PC-3 (cell line): ENCODE measurements around the gene GRM1. TPM values are rescaled to one million over a fixed set of nuclear protein-coding genes. Genes with fewer than 3 reads are reported as not detected.

Experiments used
- ATAC-seq: fragments of 200-7000 bp; cut with Tn5 transposase; 2 replicates; pipeline ENCODE4 v1.9.1; 2020; ENCODE audit warnings: mild to moderate bottlenecking, moderate library complexity
- BruUV-seq: library from RNA; stranded (reverse); fragments of 400-500 nt; replicated peaks from 2 replicates; lab custom pipeline; 2021; lab: Mats Ljungman, UMichigan
- CTCF ChIA-PET: fragments of 300-600 bp; sonication (Branson Sonifier 250); formaldehyde crosslinking; loops from one replicate; lab custom pipeline; 2022; ENCODE audit warnings: antibody characterized with exemption; lab: Charles Lee
- POLR2A ChIA-PET: fragments of 300-600 bp; sonication (Branson Sonifier 250); formaldehyde crosslinking; loops from one replicate; lab custom pipeline; 2022; ENCODE audit warnings: antibody characterized with exemption; ENCODE audit not compliant: unreplicated experiment; lab: Charles Lee
- DNase-seq: peaks from one replicate; pipeline ENCODE4 v3.0.0-alpha.2; 2015
- H2AFZ ChIP-seq: fragments of 300-600 bp; sonication (generic); 2 replicates; pipeline ENCODE4 v1.6.0; 2016; ENCODE audit warnings: antibody characterized with exemption, low read length
- H3F3A ChIP-seq: fragments of 300-600 bp; sonication (generic); one replicate; pipeline ENCODE4 v1.6.0; 2017; ENCODE audit warnings: antibody characterized with exemption, low read length, control low read depth, mild to moderate bottlenecking; ENCODE audit not compliant: unreplicated experiment
- H3K27ac ChIP-seq: fragments of 300-600 bp; sonication (generic); 2 replicates; pipeline ENCODE4 v1.5.1; 2016; ENCODE audit warnings: mild to moderate bottlenecking, low read length
- H3K27me3 ChIP-seq: fragments of 300-600 bp; sonication (generic); 2 replicates; pipeline ENCODE4 v1.6.1; 2016; ENCODE audit warnings: low read length, mixed read lengths
- H3K36me3 ChIP-seq: fragments of 300-600 bp; sonication (generic); 2 replicates; pipeline ENCODE4 v1.6.1; 2016; ENCODE audit warnings: low read depth, mixed run types, low read length, mixed read lengths
- H3K4me1 ChIP-seq: fragments of 300-600 bp; sonication (generic); 2 replicates; pipeline ENCODE4 v1.5.1; 2016; ENCODE audit warnings: low read length; ENCODE audit not compliant: insufficient read depth
- H3K4me2 ChIP-seq: fragments of 300-600 bp; sonication (generic); 2 replicates; pipeline ENCODE4 v1.6.0; 2016; ENCODE audit warnings: low read length
- H3K4me3 ChIP-seq: fragments of 300-600 bp; sonication (generic); 2 replicates; pipeline ENCODE4 v1.5.1; 2016; ENCODE audit warnings: mild to moderate bottlenecking, low read length, mixed read lengths
- H3K79me2 ChIP-seq: fragments of 300-600 bp; sonication (generic); 2 replicates; pipeline ENCODE4 v1.6.1; 2017; ENCODE audit warnings: low read length, mixed read lengths
- H3K9ac ChIP-seq: fragments of 300-600 bp; sonication (generic); 2 replicates; pipeline ENCODE4 v1.6.0; 2016; ENCODE audit warnings: mild to moderate bottlenecking, low read length
- H3K9me2 ChIP-seq: fragments of 300-600 bp; sonication (generic); replicated peaks from 2 replicates; pipeline ENCODE4 v1.6.1; 2016; ENCODE audit warnings: mixed run types, low read length, mixed read lengths
- H3K9me3 ChIP-seq: fragments of 300-600 bp; sonication (generic); 2 replicates; pipeline ENCODE4 v1.6.1; 2016; ENCODE audit warnings: low read length, mixed read lengths
- H4K20me1 ChIP-seq: fragments of 300-600 bp; sonication (generic); 2 replicates; pipeline ENCODE4 v1.6.1; 2016; ENCODE audit warnings: low read length, mixed read lengths
- EZH2 ChIP-seq: fragments of 300-600 bp; sonication (generic); IDR thresholded peaks from one replicate; pipeline ENCODE4 v1.6.1; 2017; ENCODE audit warnings: antibody characterized with exemption, mild to moderate bottlenecking, low read length; ENCODE audit not compliant: unreplicated experiment
- EZH2phosphoT487 ChIP-seq: fragments of 300-600 bp; sonication (generic); IDR thresholded peaks from 2 replicates; pipeline ENCODE4 v1.6.1; 2018; ENCODE audit warnings: mild to moderate bottlenecking, antibody characterized with exemption, low read length, borderline replicate concordance
- intact Hi-C: fragments of 100-400 bp; cut with micrococcal nuclease; formaldehyde crosslinking; loops from 2 replicates; pipeline ENCODE4 v1.9.0; 2023
- total RNA-seq: library from RNA; depleted of rRNA; stranded (reverse); fragments of >200 nt; gene quantifications from 2 replicates; pipeline ENCODE4 v1.2.3, GENCODE V29; 2014
- TF ChIP-seq, protein P1 (sequence below): fragments of 300-600 bp; sonication (generic); conservative IDR thresholded peaks from 2 replicates; pipeline ENCODE4 v1.5.1; 2017; ENCODE audit warnings: antibody characterized with exemption, low read depth, mild to moderate bottlenecking, low read length

GRM1 gene
- total RNA-seq, 1 experiment from 2014 or later: 0.11 TPM

DNA sequence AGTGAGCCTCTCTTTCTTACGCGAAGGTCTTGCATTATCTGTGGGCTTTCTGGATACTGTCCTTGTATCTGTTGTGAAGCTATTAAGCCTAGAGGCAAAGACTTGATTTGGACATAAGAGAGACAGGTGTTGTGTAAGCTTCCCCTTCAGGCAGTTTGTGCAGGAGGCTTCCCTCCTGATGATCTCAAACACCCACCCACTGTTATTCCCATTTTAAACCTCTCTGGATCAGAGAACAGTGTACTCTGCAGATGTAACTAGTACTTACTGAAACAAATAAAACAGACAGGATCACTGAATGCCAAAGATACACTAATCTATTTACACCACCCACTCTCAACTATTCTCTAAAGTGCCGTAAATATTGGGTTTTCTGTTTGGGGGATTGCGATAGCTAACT is 401.0 kb downstream of the GRM1 start:
- Histone ChIP-seq H3K36me3 (no peaks in the 10 kb centered on the region), H3K9ac (no peak overlapping the region), H3K27ac (no peak overlapping the region), H3K4me1 (no peaks in the 10 kb centered on the region), H3F3A (no peaks in the 10 kb centered on the region), H3K9me2 (no peaks in the 10 kb centered on the region), H3K27me3 (peaks cover 17% of the 10 kb centered on the region), H3K4me2 (no peak overlapping the region), H3K79me2 (no peaks in the 10 kb centered on the region), H4K20me1 (no peaks in the 10 kb centered on the region), H3K4me3 (no peak overlapping the region), H2AFZ (no peak overlapping the region), H3K9me3 (no peaks in the 10 kb centered on the region)
- POLR2A ChIA-PET: no interaction called here
- BruUV-seq: no TSS peak
- CTCF ChIA-PET: no interaction called here
- intact Hi-C loops: no loop called here
- DNase-seq (no peak), ATAC-seq (no peak)
- TF ChIP-seq, protein P1, sequence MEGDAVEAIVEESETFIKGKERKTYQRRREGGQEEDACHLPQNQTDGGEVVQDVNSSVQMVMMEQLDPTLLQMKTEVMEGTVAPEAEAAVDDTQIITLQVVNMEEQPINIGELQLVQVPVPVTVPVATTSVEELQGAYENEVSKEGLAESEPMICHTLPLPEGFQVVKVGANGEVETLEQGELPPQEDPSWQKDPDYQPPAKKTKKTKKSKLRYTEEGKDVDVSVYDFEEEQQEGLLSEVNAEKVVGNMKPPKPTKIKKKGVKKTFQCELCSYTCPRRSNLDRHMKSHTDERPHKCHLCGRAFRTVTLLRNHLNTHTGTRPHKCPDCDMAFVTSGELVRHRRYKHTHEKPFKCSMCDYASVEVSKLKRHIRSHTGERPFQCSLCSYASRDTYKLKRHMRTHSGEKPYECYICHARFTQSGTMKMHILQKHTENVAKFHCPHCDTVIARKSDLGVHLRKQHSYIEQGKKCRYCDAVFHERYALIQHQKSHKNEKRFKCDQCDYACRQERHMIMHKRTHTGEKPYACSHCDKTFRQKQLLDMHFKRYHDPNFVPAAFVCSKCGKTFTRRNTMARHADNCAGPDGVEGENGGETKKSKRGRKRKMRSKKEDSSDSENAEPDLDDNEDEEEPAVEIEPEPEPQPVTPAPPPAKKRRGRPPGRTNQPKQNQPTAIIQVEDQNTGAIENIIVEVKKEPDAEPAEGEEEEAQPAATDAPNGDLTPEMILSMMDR: no peak
- TF ChIP-seq EZH2phosphoT487 (no peak), EZH2 (no peak)

DNA sequence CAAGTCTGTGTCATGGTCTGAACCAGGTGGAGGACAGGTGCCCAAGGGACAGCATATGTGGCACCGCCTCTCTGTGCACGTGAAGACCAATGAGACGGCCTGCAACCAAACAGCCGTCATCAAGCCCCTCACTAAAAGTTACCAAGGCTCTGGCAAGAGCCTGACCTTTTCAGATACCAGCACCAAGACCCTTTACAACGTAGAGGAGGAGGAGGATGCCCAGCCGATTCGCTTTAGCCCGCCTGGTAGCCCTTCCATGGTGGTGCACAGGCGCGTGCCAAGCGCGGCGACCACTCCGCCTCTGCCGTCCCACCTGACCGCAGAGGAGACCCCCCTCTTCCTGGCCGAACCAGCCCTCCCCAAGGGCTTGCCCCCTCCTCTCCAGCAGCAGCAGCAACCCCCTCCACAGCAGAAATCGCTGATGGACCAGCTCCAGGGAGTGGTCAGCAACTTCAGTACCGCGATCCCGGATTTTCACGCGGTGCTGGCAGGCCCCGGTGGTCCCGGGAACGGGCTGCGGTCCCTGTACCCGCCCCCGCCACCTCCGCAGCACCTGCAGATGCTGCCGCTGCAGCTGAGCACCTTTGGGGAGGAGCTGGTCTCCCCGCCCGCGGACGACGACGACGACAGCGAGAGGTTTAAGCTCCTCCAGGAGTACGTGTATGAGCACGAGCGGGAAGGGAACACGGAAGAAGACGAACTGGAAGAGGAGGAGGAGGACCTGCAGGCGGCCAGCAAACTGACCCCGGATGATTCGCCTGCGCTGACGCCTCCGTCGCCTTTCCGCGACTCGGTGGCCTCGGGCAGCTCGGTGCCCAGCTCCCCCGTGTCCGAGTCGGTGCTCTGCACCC is 405.2 kb downstream of the GRM1 start:
- H3F3A ChIP-seq: no peaks in the 10 kb centered on the region
- DNase-seq (no peak), ATAC-seq (no peak)
- H4K20me1 ChIP-seq: no peaks in the 10 kb centered on the region
- no peaks in the 10 kb centered on the region for H3K9me2 ChIP-seq
- no peaks in the 10 kb centered on the region for H3K36me3 ChIP-seq
- no peak overlapping the region for H3K9ac ChIP-seq
- TF ChIP-seq EZH2: no peak
- TF ChIP-seq, protein P1: no peak
- TF ChIP-seq EZH2phosphoT487: no peak
- H3K79me2 ChIP-seq: no peaks in the 10 kb centered on the region
- H3K4me2 ChIP-seq: no peak overlapping the region
- no peak overlapping the region for H3K27ac ChIP-seq
- H2AFZ ChIP-seq: no peak overlapping the region
- no peaks in the 10 kb centered on the region for H3K9me3 ChIP-seq
- peaks cover 20% of the 10 kb centered on the region for H3K27me3 ChIP-seq
- H3K4me3 ChIP-seq: no peak overlapping the region
- ChIA-PET CTCF (no interaction called here), POLR2A (no interaction called here)
- no TSS peak for BruUV-seq
- H3K4me1 ChIP-seq: no peaks in the 10 kb centered on the region
- intact Hi-C loops: no loop called here

DNA sequence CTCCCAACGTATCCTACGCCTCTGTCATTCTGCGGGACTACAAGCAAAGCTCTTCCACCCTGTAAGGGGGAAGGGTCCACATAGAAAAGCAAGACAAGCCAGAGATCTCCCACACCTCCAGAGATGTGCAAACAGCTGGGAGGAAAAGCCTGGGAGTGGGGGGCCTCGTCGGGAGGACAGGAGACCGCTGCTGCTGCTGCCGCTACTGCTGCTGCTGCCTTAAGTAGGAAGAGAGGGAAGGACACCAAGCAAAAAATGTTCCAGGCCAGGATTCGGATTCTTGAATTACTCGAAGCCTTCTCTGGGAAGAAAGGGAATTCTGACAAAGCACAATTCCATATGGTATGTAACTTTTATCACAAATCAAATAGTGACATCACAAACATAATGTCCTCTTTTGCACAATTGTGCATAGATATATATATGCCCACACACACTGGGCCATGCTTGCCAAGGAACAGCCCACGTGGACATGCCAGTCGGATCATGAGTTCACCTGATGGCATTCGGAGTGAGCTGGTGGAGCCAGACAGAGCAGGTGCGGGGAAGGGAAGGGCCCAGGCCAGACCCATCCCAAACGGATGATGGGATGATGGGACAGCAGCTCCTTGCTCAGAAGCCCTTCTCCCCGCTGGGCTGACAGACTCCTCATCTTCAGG is 406.0 kb downstream of the GRM1 start:
- TF ChIP-seq, protein P1: no peak
- TF ChIP-seq EZH2phosphoT487 (no peak), EZH2 (no peak)
- Histone ChIP-seq H3F3A (no peaks in the 10 kb centered on the region), H2AFZ (no peak overlapping the region), H3K4me1 (no peaks in the 10 kb centered on the region), H3K4me3 (no peak overlapping the region), H3K79me2 (no peaks in the 10 kb centered on the region), H3K27me3 (peaks cover 20% of the 10 kb centered on the region), H4K20me1 (no peaks in the 10 kb centered on the region), H3K9ac (no peak overlapping the region), H3K9me2 (no peaks in the 10 kb centered on the region), H3K36me3 (no peaks in the 10 kb centered on the region), H3K4me2 (no peak overlapping the region), H3K9me3 (no peaks in the 10 kb centered on the region), H3K27ac (no peak overlapping the region)
- intact Hi-C loops: no loop called here
- ATAC-seq (no peak), DNase-seq (no peak)
- no TSS peak for BruUV-seq
- ChIA-PET POLR2A (no interaction called here), CTCF (no interaction called here)
